ENCODE data around the gene PLCL2.

PLCL2 gene

DNA sequence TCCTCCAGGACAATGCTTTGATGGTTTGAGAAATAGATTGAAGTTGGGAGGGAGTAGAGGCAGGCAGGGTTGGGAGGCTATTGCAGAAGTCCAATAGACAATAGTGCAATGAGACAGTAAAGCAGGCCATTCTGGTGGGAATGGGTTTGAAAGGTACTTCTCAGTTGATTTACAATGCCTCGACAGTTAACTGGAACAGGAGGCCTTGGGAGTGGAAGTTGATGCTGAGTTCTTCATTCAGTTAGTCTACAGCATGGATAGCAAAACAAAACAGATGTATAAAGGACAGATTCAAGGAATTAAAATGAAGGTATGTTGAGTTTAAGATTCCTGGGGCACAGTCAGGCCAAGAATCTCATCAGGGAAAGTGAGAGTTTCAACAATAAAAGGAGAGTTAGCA is 6.8 kb upstream of the PLCL2 start:
- TF ChIP-seq EZH2phosphoT487 (conservative IDR thresholded peaks at IDR 0.05; ENCODE audit: low read length): no peak
- TF ChIP-seq, protein P1, sequence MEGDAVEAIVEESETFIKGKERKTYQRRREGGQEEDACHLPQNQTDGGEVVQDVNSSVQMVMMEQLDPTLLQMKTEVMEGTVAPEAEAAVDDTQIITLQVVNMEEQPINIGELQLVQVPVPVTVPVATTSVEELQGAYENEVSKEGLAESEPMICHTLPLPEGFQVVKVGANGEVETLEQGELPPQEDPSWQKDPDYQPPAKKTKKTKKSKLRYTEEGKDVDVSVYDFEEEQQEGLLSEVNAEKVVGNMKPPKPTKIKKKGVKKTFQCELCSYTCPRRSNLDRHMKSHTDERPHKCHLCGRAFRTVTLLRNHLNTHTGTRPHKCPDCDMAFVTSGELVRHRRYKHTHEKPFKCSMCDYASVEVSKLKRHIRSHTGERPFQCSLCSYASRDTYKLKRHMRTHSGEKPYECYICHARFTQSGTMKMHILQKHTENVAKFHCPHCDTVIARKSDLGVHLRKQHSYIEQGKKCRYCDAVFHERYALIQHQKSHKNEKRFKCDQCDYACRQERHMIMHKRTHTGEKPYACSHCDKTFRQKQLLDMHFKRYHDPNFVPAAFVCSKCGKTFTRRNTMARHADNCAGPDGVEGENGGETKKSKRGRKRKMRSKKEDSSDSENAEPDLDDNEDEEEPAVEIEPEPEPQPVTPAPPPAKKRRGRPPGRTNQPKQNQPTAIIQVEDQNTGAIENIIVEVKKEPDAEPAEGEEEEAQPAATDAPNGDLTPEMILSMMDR (IDR thresholded peaks at IDR 0.05; ENCODE audit: insufficient read depth, low read length, poor library complexity, severe bottlenecking): no peak
- H3K4me3 ChIP-seq (ENCODE audit: insufficient read depth, low read length, poor library complexity, severe bottlenecking): no peak overlapping the region
- H4K20me1 ChIP-seq (ENCODE audit: low read depth, low read length): no peaks in the 10 kb centered on the region
- H3K27me3 ChIP-seq (ENCODE audit: low read length): no peaks in the 10 kb centered on the region
- no peaks in the 10 kb centered on the region for H3K36me3 ChIP-seq (ENCODE audit: low read length)
- peaks cover 4% of the 10 kb centered on the region; the same call in 1 of the 2 replicates for H3F3A ChIP-seq (ENCODE audit: insufficient read depth)
- H3K79me2 ChIP-seq (ENCODE audit: insufficient read depth, low read length): no peaks in the 10 kb centered on the region
- no peak overlapping the region for H3K27ac ChIP-seq (ENCODE audit: low read depth, low read length)
- no peaks in the 10 kb centered on the region for H3K9me2 ChIP-seq (replicated peaks; ENCODE audit: insufficient read depth, low read length)
- no peaks in the 10 kb centered on the region for H3K9me3 ChIP-seq (ENCODE audit: insufficient read depth, low read length)
- H3K4me2 ChIP-seq (ENCODE audit: low read depth, low read length, poor library complexity, severe bottlenecking): no peak overlapping the region
- H2AFZ ChIP-seq (ENCODE audit: low read depth, low read length, severe bottlenecking): no peak overlapping the region
- H3K9ac ChIP-seq (ENCODE audit: low read length): no peak overlapping the region

DNA sequence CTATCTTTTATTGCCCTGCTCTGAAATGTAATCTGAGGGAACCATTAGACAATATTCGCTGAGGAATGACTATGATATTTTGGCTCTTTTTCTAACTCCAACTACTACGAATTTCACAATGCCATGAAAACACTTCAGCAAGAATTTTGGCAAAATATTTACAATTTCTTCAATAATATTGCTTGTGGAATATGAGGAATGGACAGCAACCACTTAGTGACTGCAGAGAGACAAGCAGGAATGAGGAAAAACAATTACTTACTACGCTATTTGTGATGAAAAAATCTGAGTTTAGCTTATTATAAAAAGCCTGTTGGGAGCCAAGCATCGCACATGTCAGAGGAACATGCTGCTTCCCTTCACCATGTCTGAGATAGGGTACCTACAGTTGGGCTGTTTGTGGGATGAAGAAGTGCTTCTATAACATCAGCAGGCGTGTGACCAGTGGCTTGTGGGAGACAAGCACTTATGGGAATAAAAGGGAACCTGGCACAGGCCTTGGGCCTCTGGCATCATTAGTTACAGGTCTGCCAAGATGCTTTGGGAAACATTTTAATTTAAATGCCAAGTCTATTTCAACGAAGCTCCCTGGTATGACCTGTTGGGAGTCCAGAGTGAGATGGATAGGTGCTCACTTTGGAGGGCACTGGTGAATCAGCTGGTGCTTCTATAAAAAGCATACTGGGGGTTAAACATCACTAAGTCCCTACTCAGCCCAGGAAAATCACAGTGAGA is 2.7 kb upstream of the PLCL2 start:
- no peaks in the 10 kb centered on the region; the same call in 1 of the 2 replicates for H3K79me2 ChIP-seq (ENCODE audit: insufficient read depth, low read length)
- no peaks in the 10 kb centered on the region for H3K9me2 ChIP-seq (replicated peaks; ENCODE audit: insufficient read depth, low read length)
- no peak overlapping the region for H3K9ac ChIP-seq (ENCODE audit: low read length)
- H3K27me3 ChIP-seq (ENCODE audit: low read length): no peaks in the 10 kb centered on the region
- H3K4me3 ChIP-seq (ENCODE audit: insufficient read depth, low read length, poor library complexity, severe bottlenecking): no peak overlapping the region
- H3K36me3 ChIP-seq (ENCODE audit: low read length): no peaks in the 10 kb centered on the region
- peaks cover 3% of the 10 kb centered on the region; the same call in 1 of the 2 replicates for H4K20me1 ChIP-seq (ENCODE audit: low read depth, low read length)
- no peak overlapping the region for H3K4me2 ChIP-seq (ENCODE audit: low read depth, low read length, poor library complexity, severe bottlenecking)
- TF ChIP-seq, protein P1 (IDR thresholded peaks at IDR 0.05; ENCODE audit: insufficient read depth, low read length, poor library complexity, severe bottlenecking): no peak
- no peak for TF ChIP-seq EZH2phosphoT487 (conservative IDR thresholded peaks at IDR 0.05; ENCODE audit: low read length)
- H2AFZ ChIP-seq (ENCODE audit: low read depth, low read length, severe bottlenecking): no peak overlapping the region
- no peak overlapping the region for H3K27ac ChIP-seq (ENCODE audit: low read depth, low read length)
- H3F3A ChIP-seq (ENCODE audit: insufficient read depth): peaks cover 6% of the 10 kb centered on the region
- H3K9me3 ChIP-seq (ENCODE audit: insufficient read depth, low read length): no peaks in the 10 kb centered on the region

DNA sequence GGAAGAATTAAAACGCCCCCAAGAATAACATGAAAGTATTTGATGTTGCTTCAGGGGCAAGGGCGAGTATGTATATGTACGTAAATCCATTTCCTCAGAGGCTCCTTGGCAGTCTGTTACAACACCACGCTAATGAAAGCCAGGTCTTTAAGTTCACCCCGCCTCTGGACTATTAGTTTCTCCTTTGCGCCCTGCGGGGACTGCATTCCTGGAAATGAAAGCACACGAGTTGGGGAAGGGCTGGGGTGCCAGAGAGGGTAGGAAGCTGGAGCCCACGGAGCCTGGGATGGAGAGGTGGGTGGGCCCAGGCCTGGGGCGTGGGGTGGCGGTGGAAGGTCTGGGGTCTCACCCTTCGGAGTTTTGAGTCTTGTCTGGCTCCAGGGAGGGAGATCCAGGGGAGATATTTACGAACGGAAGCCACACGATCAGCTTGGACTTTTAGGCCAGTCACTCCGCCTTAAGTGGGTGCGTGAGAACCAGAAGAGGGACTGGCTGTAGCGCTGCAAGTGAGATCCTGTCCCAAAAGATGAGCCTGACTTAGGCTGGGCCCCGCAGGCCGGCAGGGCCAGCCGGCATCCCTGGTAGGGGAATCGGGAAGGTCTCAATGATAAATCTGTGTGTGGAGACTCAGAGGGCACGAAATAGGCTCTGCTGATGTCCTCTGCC is 1.6 kb upstream of the PLCL2 start:
- H4K20me1 ChIP-seq (ENCODE audit: low read depth, low read length): peaks cover 5% of the 10 kb centered on the region; the same call in 1 of the 2 replicates
- TF ChIP-seq EZH2phosphoT487 (conservative IDR thresholded peaks at IDR 0.05; ENCODE audit: low read length): no peak
- TF ChIP-seq, protein P1 (IDR thresholded peaks at IDR 0.05; ENCODE audit: insufficient read depth, low read length, poor library complexity, severe bottlenecking): no peak
- no peaks in the 10 kb centered on the region for H3K9me2 ChIP-seq (replicated peaks; ENCODE audit: insufficient read depth, low read length)
- no peaks in the 10 kb centered on the region for H3K27me3 ChIP-seq (ENCODE audit: low read length)
- H2AFZ ChIP-seq (ENCODE audit: low read depth, low read length, severe bottlenecking): no peak overlapping the region
- no peak overlapping the region for H3K4me2 ChIP-seq (ENCODE audit: low read depth, low read length, poor library complexity, severe bottlenecking)
- H3K79me2 ChIP-seq (ENCODE audit: insufficient read depth, low read length): no peaks in the 10 kb centered on the region; the same call in 1 of the 2 replicates
- no peak overlapping the region for H3K9ac ChIP-seq (ENCODE audit: low read length)
- H3F3A ChIP-seq (ENCODE audit: insufficient read depth): peaks cover 6% of the 10 kb centered on the region
- H3K4me3 ChIP-seq (ENCODE audit: insufficient read depth, low read length, poor library complexity, severe bottlenecking): no peak overlapping the region
- H3K36me3 ChIP-seq (ENCODE audit: low read length): no peaks in the 10 kb centered on the region
- no peak overlapping the region for H3K27ac ChIP-seq (ENCODE audit: low read depth, low read length)
- no peaks in the 10 kb centered on the region for H3K9me3 ChIP-seq (ENCODE audit: insufficient read depth, low read length)

Data from SU-DHL-6 (cell line).